Fibroblast of lung (primary cell): ENCODE results near the gene HMX3. TPM values are rescaled to one million over a fixed set of nuclear protein-coding genes. Genes with fewer than 3 reads are reported as not detected.
"Not testable (repeated sequence)": the region's sequence is repeated elsewhere in the genome, so short reads cannot be mapped to it uniquely, and the experiment has no call there.

ENCODE experiments used
- DNase-seq, 2 donors: peaks; one replicate each; pipeline versions ENCODE4 v3.0.0 to v3.0.0-alpha.2; 2010; ENCODE audit warnings: low read depth in 2 of 2
- H2AFZ ChIP-seq: 2 replicates; pipeline ENCODE4 v1.5.1; 2012; ENCODE audit warnings: low read length, control low read depth, inconsistent platforms
- H3K27ac ChIP-seq: 2 replicates; pipeline ENCODE4 v1.5.1; 2011; ENCODE audit warnings: low read length, control low read depth; ENCODE audit not compliant: insufficient read depth
- H3K27me3 ChIP-seq: 2 replicates; pipeline ENCODE4 v1.5.1; 2011; ENCODE audit warnings: mild to moderate bottlenecking, low read length; ENCODE audit not compliant: control insufficient read depth, insufficient read depth
- H3K36me3 ChIP-seq: 2 replicates; pipeline ENCODE4 v1.5.1; 2011; ENCODE audit warnings: low read length; ENCODE audit not compliant: control insufficient read depth, insufficient read depth
- H3K4me1 ChIP-seq: 2 replicates; pipeline ENCODE4 v1.5.1; 2011; ENCODE audit warnings: low read length; ENCODE audit not compliant: control insufficient read depth, insufficient read depth; ENCODE audit errors: extremely low read depth
- H3K4me2 ChIP-seq: 2 replicates; pipeline ENCODE4 v1.5.1; 2011; ENCODE audit warnings: low read length, control low read depth; ENCODE audit not compliant: insufficient read depth; ENCODE audit errors: extremely low read depth
- H3K4me3 ChIP-seq, 4 experiments: fragments of 200-600 bp in 1 of 4; sonication (generic) in 1 of 4; replicated peaks in 1 of 4; 2 replicates each; pipeline ENCODE4 v1.5.1; 2011 to 2016; ENCODE audit warnings: low read length in 4 of 4, low read depth in 3 of 4, mild to moderate bottlenecking in 3 of 4, control low read depth in 2 of 4, inconsistent platforms in 1 of 4, mixed read lengths in 1 of 4; ENCODE audit not compliant: insufficient read depth in 1 of 4; ENCODE audit errors: control extremely low read depth in 1 of 4
- H3K79me2 ChIP-seq: 2 replicates; pipeline ENCODE4 v1.5.1; 2012; ENCODE audit warnings: mild to moderate bottlenecking, low read length, inconsistent platforms; ENCODE audit not compliant: control insufficient read depth, insufficient read depth
- H3K9ac ChIP-seq: 2 replicates; pipeline ENCODE4 v1.5.1; 2011; ENCODE audit warnings: mild to moderate bottlenecking, low read length, control low read depth; ENCODE audit not compliant: insufficient read depth
- H3K9me3 ChIP-seq: 2 replicates; pipeline ENCODE4 v1.5.1; 2012; ENCODE audit warnings: low read depth, low read length; ENCODE audit not compliant: control insufficient read depth, insufficient read depth
- H4K20me1 ChIP-seq: 2 replicates; pipeline ENCODE4 v1.5.1; 2011; ENCODE audit warnings: low read length; ENCODE audit not compliant: control insufficient read depth, insufficient read depth; ENCODE audit errors: extremely low read depth
- CTCF ChIP-seq, 2 donors: IDR thresholded peaks in 1 of 2; conservative IDR thresholded peaks in 1 of 2; 1 replicate in 1 of 2; 2 replicates in 1 of 2; pipeline ENCODE4 v1.5.1; 2011 to 2012; ENCODE audit warnings: low read length in 2 of 2, control low read depth in 1 of 2, inconsistent platforms in 1 of 2, low read depth in 1 of 2, mild to moderate bottlenecking in 1 of 2
- EZH2 ChIP-seq: IDR thresholded peaks from 2 replicates; pipeline ENCODE4 v1.5.1; 2012; ENCODE audit warnings: low read length, control low read depth, mild to moderate bottlenecking; ENCODE audit errors: missing control alignments
- polyA plus RNA-seq, 2 donors: library from polyadenylated mRNA; depleted of rRNA in 1 of 2; stranded (reverse) in 1 of 2; unstranded in 1 of 2; fragments of >200 nt; gene quantifications; 2 replicates each; pipeline ENCODE4 v1.2.1, GENCODE V29; 2011 to 2012; ENCODE audit warnings: missing spikeins in 1 of 2
- total RNA-seq: library from RNA; depleted of rRNA; stranded (reverse); fragments of >200 nt; gene quantifications from 2 replicates; pipeline ENCODE4 v1.2.1, GENCODE V29; 2014

The HMX3 gene
- total and polyA plus RNA-seq, 2 donors (not counting 1 experiment from before 2014, with no cell fraction given), result not detected

- Histone ChIP-seq H3K4me2 (no peak overlapping the region), H3K4me3 (no peak overlapping the region), H3K27me3 (no peaks in the 10 kb centered on the region), H3K4me1 (no peaks in the 10 kb centered on the region), H3K36me3 (peaks cover 3% of the 10 kb centered on the region), H4K20me1 (no peaks in the 10 kb centered on the region), H2AFZ (no peak overlapping the region), H3K9ac (no peak overlapping the region), H3K79me2 (no peaks in the 10 kb centered on the region), H3K9me3 (no peaks in the 10 kb centered on the region), H3K27ac (no peak overlapping the region)
- no peak for DNase-seq
- TF ChIP-seq EZH2, result no peak
- no peak for TF ChIP-seq CTCF (conservative IDR thresholded peaks at IDR 0.05 in 1 of 2, IDR thresholded peaks at IDR 0.05 in 1 of 2; ENCODE audit: low read depth in 1 of 2, low read length in 2 of 2)
Measured at GRCh38 chr10:123175389-123176387, 39.9 kb downstream of the HMX3 start.

- not testable (repeated sequence) for H3K79me2 ChIP-seq, H3K27ac ChIP-seq, H2AFZ ChIP-seq, H3K4me2 ChIP-seq, H3K4me3 ChIP-seq, H3K4me1 ChIP-seq, H3K27me3 ChIP-seq, DNase-seq, H3K9me3 ChIP-seq, H3K9ac ChIP-seq, H3K36me3 ChIP-seq, H4K20me1 ChIP-seq
Measured at GRCh38 chr10:123178390-123178789, 42.6 kb downstream of the HMX3 start.

GRCh38 chr10:123180101-123181090 is 44.6 kb downstream of the HMX3 start:
- no peak overlapping the region for H3K4me3 ChIP-seq
- H3K9ac ChIP-seq, result no peak overlapping the region
- H3K4me1 ChIP-seq, result no peaks in the 10 kb centered on the region
- peaks cover 2% of the 10 kb centered on the region for H3K36me3 ChIP-seq
- H3K9me3 ChIP-seq, result no peaks in the 10 kb centered on the region
- H3K4me2 ChIP-seq, result no peak overlapping the region
- H2AFZ ChIP-seq, result no peak overlapping the region
- no peak for DNase-seq
- no peaks in the 10 kb centered on the region for H3K27me3 ChIP-seq
- no peak for TF ChIP-seq CTCF (conservative IDR thresholded peaks at IDR 0.05 in 1 of 2, IDR thresholded peaks at IDR 0.05 in 1 of 2; ENCODE audit: low read depth in 1 of 2, low read length in 2 of 2)
- TF ChIP-seq EZH2, result no peak
- no peaks in the 10 kb centered on the region for H4K20me1 ChIP-seq
- H3K79me2 ChIP-seq, result no peaks in the 10 kb centered on the region
- H3K27ac ChIP-seq, result no peak overlapping the region
